Fibroblast of skin of right biceps (primary cell): ENCODE results near the gene TRAK2.
A peak's percentile ranks its signal among the peaks of the same experiment; 100 is the strongest.
"Not testable (repeated sequence)": the region's sequence is repeated elsewhere in the genome, so short reads cannot be mapped to it uniquely, and the experiment has no call there.

Experiments used
- DNase-seq: peaks from one replicate; pipeline ENCODE4 v3.0.0-alpha.2; 2013

TRAK2 gene

GRCh38 chr2:201414099-201415023 is 36.9 kb downstream of the TRAK2 start:
- DNase-seq: peak; percentile 61

GRCh38 chr2:201413552-201413951 is 37.7 kb downstream of the TRAK2 start:
- no peak for DNase-seq

- no peak for DNase-seq
Observed at GRCh38 chr2:201413143-201413542, 38.1 kb downstream of the TRAK2 start.

GRCh38 chr2:201411421-201411820 is 39.8 kb downstream of the TRAK2 start:
- DNase-seq: peak; percentile 64

- DNase-seq: no peak
Observed at GRCh38 chr2:201408931-201409330, 42.3 kb downstream of the TRAK2 start.

- no peak for DNase-seq
Observed at GRCh38 chr2:201407265-201407664, 44.0 kb downstream of the TRAK2 start.

GRCh38 chr2:201406077-201406662 is 45.1 kb downstream of the TRAK2 start:
- DNase-seq: peak; percentile 87

GRCh38 chr2:201404699-201405280 is 46.5 kb downstream of the TRAK2 start:
- no peak for DNase-seq

GRCh38 chr2:201403880-201404279 is 47.4 kb downstream of the TRAK2 start:
- peak; percentile 66 for DNase-seq

GRCh38 chr2:201402651-201403562 is 48.4 kb downstream of the TRAK2 start:
- DNase-seq: peak; percentile 87

- DNase-seq: no peak
Observed at GRCh38 chr2:201401815-201402214, 49.4 kb downstream of the TRAK2 start.

- peak; percentile 27 for DNase-seq
Observed at GRCh38 chr2:201396595-201396994, 54.7 kb downstream of the TRAK2 start.

GRCh38 chr2:201383136-201383535 is 68.1 kb downstream of the TRAK2 start:
- no peak for DNase-seq

GRCh38 chr2:201378496-201379397 is 72.5 kb downstream of the TRAK2 start:
- DNase-seq: peak; percentile 38

- DNase-seq: no peak
Observed at GRCh38 chr2:201377218-201377617, 74.0 kb downstream of the TRAK2 start.

- no peak for DNase-seq
Observed at GRCh38 chr2:201369775-201370174, 81.5 kb downstream of the TRAK2 start.

- DNase-seq: not testable (repeated sequence)
Observed at GRCh38 chr2:201369318-201369717, 81.9 kb downstream of the TRAK2 start.

GRCh38 chr2:201366146-201366545 is 85.1 kb downstream of the TRAK2 start:
- no peak for DNase-seq

GRCh38 chr2:201363857-201364560 is 87.2 kb downstream of the TRAK2 start:
- peak; percentile 50 for DNase-seq

GRCh38 chr2:201362396-201362795 is 88.9 kb downstream of the TRAK2 start:
- DNase-seq: peak; percentile 31
